SU-DHL-6 (cell line): ENCODE measurements around the gene CDK6.

Experiments used
- EZH2phosphoT487 ChIP-seq: fragments of 200-600 bp; sonication (generic), shearing (Covaris generic); conservative IDR thresholded peaks from 2 replicates; pipeline ENCODE4 v1.6.1; 2018; ENCODE audit warnings: mild to moderate bottlenecking, antibody characterized with exemption, low read length, moderate library complexity, mixed read lengths
- TF ChIP-seq, protein P1 (sequence below): fragments of 200-600 bp; sonication (generic); IDR thresholded peaks from one replicate; pipeline ENCODE4 v1.5.1; 2017; ENCODE audit warnings: antibody characterized with exemption, mild to moderate bottlenecking, low read length, moderate library complexity; ENCODE audit not compliant: insufficient read depth, poor library complexity, severe bottlenecking

DNA sequence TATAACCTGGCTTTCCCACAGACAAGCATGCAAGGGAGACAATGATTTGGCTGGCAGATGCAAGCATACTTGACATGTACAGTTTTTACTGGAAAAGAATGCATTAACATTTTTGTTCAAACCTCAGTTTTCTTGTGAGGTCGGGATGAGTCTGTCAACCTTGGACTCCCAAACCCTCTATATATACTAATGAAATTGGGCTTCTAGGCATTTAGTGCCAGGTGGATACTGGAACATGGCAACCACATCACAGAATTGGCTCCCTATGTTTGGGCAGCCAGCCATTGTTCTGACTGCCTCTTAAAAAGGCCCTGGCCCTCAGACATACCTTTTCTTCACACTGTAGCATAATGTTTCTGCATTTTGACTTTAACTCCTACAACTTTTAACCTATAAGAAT lies 39.1 kb downstream of the CDK6 start:
- TF ChIP-seq, protein P1, sequence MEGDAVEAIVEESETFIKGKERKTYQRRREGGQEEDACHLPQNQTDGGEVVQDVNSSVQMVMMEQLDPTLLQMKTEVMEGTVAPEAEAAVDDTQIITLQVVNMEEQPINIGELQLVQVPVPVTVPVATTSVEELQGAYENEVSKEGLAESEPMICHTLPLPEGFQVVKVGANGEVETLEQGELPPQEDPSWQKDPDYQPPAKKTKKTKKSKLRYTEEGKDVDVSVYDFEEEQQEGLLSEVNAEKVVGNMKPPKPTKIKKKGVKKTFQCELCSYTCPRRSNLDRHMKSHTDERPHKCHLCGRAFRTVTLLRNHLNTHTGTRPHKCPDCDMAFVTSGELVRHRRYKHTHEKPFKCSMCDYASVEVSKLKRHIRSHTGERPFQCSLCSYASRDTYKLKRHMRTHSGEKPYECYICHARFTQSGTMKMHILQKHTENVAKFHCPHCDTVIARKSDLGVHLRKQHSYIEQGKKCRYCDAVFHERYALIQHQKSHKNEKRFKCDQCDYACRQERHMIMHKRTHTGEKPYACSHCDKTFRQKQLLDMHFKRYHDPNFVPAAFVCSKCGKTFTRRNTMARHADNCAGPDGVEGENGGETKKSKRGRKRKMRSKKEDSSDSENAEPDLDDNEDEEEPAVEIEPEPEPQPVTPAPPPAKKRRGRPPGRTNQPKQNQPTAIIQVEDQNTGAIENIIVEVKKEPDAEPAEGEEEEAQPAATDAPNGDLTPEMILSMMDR, result no peak
- no peak for TF ChIP-seq EZH2phosphoT487
